CD1c-positive myeloid dendritic cell (primary cell): ENCODE results near the gene OR10J5.
A peak's percentile ranks its signal among the peaks of the same experiment; 100 is the strongest.
"Not testable (repeated sequence)": the region's sequence is repeated elsewhere in the genome, so short reads cannot be mapped to it uniquely, and the experiment has no call there.

ENCODE experiments used
- DNase-seq: peaks from one replicate; pipeline ENCODE4 v3.0.0-alpha.2; 2016; ENCODE audit errors: extremely low spot score

OR10J5 gene, protein sequence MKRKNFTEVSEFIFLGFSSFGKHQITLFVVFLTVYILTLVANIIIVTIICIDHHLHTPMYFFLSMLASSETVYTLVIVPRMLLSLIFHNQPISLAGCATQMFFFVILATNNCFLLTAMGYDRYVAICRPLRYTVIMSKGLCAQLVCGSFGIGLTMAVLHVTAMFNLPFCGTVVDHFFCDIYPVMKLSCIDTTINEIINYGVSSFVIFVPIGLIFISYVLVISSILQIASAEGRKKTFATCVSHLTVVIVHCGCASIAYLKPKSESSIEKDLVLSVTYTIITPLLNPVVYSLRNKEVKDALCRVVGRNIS

DNA sequence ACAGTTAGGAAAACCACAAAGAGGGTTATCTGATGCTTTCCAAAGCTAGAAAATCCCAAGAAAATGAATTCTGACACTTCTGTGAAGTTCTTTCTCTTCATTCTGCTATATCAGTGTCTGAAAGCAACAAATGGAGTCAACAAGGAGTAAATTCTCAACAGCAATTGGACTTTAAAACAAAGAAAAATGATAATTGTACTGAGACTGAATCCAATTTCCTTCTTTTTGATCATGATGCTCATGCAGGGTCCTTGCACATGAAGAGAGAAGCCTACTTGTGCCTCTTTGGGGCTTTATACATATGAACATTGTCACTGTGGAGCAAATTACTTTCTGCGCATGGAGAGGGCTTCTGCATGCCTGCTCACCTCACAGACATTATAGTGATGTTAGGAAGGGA is at the start of gene OR10J5:
Gene OR10J5, minus strand, starts transcription at position 101 of the 400 bp plus-strand sequence. Its CDS starts 0 bp downstream, at position 101.
- DNase-seq, result no peak

- DNase-seq, result no peak
Observed at GRCh38 chr1:159584536-159584935, 48.7 kb upstream of the OR10J5 start.

DNA sequence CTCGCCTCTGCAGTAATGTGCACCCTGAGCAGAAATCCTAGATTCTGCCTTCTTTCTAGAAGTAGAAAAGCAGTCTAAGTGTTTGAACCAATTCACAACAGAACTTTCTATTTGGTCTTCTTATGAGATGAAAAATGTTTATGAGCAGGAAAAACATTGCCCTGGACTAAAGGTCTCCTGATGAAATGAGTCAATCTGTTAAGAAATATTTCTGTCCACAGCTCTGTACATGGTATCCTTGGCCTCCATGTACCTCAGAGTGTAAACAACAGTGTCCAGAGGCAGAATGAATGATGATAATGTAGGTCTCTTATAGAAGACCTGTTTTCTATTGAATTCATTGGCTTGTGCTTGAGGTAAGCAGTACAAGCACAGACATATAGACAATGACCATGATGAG is 45.6 kb upstream of the OR10J5 start:
- DNase-seq, result no peak

GRCh38 chr1:159580340-159580739 is 44.5 kb upstream of the OR10J5 start:
- DNase-seq, result no peak

- no peak for DNase-seq
Observed at GRCh38 chr1:159577446-159577845, 41.6 kb upstream of the OR10J5 start.

DNA sequence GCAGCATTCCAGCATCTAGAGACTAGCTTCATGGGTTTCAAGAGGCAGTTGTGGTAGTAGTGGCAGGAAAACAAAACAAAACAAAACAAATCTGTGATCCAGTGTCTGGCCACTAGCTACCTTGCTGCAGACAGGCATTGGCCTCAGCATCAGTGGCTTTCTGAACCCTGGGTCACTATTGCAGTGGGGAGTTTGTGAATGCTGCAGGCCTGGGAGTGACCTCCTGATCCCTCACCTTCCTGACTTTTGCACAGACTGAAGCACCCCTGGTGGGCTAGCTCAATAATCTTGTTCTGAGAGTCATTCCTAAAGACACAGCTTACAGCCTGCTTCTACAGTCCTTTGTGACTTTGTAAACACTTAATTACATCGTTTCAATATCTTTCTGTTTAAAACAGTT is 26.9 kb upstream of the OR10J5 start:
- DNase-seq, result no peak

- DNase-seq, result peak; percentile 17
Observed at GRCh38 chr1:159561497-159561896, 25.7 kb upstream of the OR10J5 start.

- no peak for DNase-seq
Observed at GRCh38 chr1:159560599-159560998, 24.8 kb upstream of the OR10J5 start.

- DNase-seq, result no peak
Observed at GRCh38 chr1:159556931-159557369, 21.1 kb upstream of the OR10J5 start.

- DNase-seq, result peak; percentile 5
Observed at GRCh38 chr1:159554696-159555095, 18.9 kb upstream of the OR10J5 start.

GRCh38 chr1:159554261-159554660 is 18.5 kb upstream of the OR10J5 start:
- DNase-seq, result peak; percentile 25

DNA sequence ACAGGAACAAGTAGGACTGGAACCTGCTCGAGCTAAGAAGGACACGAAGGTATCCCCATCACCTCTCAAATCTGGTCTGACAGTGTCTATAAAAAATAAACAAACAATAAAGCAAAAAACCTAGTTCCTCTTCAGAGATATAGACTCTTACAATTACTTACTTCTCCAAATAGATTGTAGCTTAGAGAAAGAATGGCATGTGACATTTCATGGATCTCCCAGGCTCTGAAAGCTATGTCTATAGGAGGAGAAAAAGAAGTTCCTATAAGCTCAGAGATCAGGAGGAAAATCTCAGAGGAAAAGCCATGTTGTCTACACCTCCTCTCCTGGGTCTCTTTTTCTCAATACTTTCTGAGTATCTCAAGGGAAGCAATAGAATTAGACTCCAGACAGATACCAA is 12.3 kb upstream of the OR10J5 start:
- DNase-seq, result peak; percentile 8

- DNase-seq, result no peak
Observed at GRCh38 chr1:159532922-159533321, 2.9 kb downstream of the OR10J5 start.

GRCh38 chr1:159524792-159525191 is 11.0 kb downstream of the OR10J5 start:
- DNase-seq, result not testable (repeated sequence)

DNA sequence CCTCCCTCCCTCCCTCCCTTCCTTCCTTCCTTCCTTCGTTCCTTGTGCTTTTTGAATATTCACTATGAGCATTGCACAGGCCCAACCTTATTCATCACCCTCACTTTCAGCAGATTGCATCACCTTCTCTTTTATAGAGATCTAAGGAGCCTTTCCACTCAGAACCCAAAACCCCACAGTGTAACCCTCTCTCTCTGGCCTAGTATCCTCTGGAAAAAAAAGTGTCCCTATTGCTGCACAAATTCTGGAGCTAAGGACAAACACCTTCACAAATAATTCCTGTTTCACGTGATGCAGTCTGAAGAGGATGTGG is 25.6 kb downstream of the OR10J5 start:
- no peak for DNase-seq

DNA sequence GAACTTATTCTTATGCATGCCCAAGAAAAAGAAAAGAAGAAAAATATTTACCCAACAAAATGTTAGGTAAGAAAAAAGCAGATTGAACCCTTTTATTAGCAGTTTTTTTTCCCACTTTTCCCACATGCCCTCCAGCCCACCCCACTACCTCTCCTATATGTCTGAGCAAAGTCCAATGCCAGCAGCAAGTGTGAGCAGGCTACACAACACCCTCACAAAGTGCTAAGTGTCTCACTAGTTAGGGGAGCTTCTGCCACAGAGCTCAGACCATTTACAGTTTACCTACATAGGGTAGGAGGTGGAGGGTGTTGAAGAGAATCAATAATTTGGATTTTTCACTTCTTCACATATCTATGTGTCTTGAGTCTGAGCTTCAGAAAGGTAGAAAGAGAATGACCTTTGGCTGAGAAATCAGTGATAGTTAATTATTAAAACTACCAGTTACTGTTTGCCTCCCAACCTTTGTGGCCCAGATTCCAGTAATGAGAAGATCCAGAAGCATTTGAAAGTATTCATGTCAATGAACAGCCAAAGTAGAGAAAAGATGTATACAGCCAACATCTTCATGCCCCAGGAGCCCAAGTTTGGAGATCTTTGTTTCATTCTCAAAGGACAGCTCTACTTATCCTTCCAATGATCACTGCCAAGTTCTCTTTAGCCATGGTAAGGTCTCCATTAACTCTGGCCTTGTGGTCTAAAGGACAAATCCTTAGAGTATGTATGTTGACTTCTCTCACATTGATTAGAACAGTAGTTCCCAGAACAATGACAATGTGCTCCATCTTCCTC is 26.2 kb downstream of the OR10J5 start:
- no peak for DNase-seq

GRCh38 chr1:159508951-159509350 is 26.9 kb downstream of the OR10J5 start:
- DNase-seq, result no peak

DNA sequence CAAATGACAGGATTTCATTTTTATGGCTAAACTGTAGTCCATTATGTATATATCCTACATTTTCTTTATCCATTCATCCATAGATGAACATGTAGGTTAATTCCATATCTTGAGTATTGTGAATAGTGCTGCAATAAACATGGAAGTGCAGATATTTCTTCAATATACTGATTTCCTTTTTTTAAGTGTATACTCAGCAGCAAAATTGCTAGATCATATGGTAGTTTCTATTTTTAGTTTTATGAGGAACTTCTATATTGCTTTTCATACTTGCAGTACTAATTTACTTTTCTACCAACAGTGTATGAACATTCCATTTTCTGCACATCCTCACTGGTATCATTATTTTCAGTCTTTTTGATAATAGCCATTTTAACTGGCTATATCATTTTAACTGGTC is 30.1 kb downstream of the OR10J5 start:
- DNase-seq, result peak; percentile 39

- DNase-seq, result no peak
Observed at GRCh38 chr1:159501082-159501481, 34.7 kb downstream of the OR10J5 start.

- DNase-seq, result not testable (repeated sequence)
Observed at GRCh38 chr1:159494513-159495210, 41.1 kb downstream of the OR10J5 start.

GRCh38 chr1:159493354-159493753 is 42.5 kb downstream of the OR10J5 start:
- no peak for DNase-seq

DNA sequence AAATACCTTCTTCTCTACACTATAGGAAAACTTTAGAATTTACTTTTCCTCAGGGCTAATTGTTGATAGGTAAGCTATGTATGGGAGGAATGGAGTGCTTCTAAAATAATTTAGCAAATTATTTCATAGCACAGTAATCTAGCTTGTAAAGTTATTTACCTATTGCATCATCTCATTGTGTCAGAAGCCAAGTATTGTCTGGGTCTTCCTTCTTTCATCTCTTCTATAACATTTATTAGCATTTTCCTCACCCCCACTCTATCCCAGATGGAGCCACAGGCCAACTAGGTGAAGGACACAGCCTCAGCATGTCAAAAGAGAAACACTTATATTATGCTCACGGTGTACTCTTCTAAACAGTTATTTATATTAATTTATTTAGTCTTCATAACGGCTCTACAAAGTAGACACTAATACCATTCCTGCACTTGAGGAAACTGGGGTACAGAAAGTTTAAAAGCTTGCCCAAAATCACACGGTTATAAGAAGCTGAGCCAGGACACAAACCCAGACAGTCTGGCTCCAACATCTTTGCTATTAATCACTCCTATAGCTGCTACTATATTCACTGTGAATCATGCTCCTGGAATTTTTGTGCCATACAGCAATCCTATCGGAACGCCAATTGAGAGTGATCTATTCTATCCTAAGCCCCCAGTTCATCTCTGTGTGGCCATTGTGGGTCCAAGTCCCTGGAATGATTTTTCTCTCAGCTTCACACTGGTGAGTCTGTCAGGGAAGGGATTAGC is 43.1 kb downstream of the OR10J5 start:
- DNase-seq, result no peak
